GM21515 (cell line): ENCODE results near the gene JSRP1.

Experiments
- ATAC-seq: cut with Tn5 transposase; IDR thresholded peaks from one replicate; pipeline ENCODE4 v1.9.1; 2021; ENCODE audit not compliant: unreplicated experiment

JSRP1 gene

DNA sequence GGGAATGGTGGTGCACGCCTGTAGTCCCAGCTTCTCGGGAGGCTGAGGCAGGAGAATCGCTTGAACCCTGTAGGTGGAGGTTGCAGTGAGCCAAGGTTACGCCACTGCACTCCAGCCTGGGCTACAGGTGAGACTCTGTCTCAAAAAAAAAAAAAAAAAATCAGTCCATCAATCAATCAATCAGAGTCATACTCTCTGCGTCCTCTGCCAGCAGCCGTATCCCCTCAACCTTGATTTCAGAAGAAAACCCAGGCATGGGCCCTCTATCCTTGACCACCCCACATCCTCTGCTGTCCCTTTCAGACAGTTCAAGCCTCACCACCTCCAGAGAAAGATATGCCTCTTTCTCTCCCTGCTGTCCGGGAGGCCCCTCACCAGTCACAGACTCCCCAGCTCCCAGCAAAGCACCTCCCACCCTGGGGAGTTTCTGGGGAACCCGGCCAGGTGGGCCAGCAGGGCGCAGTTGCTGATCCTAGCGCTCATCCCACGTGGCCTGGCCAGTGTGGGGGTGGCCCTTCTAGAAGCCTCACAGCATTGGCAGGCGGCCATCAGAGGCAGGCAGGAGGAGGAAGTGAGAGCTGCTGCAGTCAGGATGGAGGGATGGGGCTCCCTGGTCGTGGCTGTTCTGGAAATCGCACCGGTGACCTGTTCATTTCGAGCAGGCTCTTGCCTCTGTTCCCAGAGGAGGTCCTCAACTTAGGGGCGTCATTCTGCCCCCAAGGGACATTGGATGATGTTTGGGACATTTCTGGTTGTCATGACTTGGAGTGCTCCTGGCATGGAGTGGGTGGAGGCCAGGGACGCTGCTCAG, 10.2 kb upstream of the JSRP1 start:
- no peak for ATAC-seq

DNA sequence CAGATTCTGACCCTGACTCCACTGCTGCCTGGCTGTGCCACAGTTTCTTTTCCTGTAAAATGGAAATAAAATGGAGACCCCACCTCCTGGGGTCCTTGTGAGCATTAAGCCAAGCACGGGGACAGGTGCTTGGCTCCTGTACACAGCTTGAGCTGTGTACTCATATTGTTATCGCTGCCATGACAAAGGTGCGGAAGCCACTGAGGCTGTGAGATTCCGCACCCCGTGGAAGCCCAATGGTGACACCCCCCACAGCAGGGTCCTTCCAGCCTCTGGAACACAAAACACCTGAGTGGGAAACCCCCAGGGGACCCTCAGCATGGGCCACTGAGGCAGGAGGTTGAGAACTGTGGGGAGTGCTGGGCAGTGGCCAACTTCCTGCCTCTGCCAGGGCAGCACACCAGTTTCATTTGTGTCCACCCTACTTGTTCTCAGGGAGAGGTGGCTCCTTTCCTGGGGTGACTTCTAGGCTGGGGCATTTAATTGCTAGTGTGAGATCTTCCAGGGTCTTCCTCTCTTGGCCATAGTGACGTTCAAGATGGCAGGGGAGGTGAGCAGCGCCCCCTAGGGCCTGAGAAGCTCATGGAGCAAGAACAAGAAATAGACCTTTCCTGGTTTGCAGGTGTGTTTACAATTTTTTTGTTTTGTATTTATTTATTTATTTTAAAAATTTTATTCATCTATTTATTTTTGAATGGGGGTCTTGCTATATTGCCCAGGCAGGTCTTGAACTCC, 5.4 kb upstream of the JSRP1 start:
- no peak for ATAC-seq

DNA sequence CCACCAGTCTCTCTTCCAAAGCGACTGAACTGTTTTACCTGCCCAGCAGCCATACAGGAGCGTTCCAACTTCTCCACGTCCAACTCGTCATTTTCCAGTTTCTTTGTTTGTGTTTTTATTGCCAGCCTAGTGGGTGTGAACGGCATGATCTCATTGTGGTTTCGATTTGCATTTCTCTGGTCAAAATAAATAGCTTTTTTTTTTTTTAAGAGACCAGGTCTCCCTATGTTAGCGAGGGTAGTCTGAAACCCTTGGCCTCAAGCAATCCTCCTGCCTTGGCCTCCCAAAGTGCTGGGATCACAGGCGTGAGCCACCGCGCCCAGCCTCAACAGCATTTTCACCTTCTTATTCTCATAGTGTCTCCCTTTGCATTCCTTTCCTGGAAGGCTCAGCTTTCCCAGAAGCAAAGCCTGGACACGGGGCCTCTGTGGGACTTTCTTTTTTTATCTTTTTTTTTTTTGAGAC, 4.2 kb upstream of the JSRP1 start:
- ATAC-seq, result no peak

DNA sequence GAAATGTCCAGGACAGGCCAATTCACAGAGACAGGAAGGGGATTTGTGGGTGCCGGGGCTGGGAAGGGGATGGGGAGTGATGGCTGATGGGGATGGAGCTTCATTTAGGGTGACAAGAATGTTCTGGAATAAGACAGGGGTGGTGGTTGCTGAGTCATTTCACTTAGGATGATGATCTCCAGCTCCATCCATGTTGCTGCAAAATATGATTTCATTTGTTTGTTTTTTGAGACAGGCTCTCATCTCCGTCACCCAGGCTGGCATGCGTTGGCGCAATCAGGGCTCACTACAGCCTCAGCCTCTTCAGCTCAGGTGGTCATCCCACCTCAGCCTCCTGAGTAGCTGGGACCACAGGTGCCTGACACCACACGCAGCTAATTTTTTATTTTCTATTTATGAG, 3.1 kb upstream of the JSRP1 start:
- no peak for ATAC-seq

DNA sequence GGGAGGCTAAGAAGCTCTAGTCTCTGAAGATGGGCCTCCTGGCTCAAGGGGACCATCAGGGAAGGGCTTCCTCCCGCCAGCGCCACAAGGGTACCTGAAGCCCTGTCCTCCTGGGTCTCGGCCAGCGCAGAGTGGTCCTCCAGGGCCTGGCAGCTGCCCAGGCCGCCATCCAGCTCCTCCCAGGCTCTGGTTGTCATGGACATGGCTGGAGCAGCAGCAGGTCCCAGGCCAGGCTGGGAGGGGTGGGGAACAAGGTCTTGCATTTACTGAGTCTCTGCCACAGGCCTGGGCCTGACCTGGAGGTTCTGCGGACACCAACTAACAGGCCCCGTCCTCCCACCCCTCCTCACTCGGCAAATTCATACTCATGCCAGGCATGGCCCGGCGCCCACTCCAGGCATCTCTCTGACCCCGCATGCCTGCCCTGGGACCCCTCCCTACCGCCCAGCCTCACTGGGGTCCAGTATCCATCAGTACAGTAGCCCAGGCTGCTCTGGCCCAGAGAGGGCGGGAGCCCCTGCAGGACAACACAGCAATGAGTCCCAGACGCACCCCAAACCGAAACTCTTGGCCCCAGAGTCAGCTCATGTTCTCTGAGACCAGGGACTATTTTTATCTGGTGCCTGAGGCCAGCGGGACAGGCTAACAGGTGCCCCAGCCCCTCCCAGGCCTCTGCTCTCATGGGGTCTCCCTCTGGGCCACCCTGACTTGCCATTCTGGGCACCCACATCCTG, 938 bp downstream of the JSRP1 start:
- no peak for ATAC-seq

DNA sequence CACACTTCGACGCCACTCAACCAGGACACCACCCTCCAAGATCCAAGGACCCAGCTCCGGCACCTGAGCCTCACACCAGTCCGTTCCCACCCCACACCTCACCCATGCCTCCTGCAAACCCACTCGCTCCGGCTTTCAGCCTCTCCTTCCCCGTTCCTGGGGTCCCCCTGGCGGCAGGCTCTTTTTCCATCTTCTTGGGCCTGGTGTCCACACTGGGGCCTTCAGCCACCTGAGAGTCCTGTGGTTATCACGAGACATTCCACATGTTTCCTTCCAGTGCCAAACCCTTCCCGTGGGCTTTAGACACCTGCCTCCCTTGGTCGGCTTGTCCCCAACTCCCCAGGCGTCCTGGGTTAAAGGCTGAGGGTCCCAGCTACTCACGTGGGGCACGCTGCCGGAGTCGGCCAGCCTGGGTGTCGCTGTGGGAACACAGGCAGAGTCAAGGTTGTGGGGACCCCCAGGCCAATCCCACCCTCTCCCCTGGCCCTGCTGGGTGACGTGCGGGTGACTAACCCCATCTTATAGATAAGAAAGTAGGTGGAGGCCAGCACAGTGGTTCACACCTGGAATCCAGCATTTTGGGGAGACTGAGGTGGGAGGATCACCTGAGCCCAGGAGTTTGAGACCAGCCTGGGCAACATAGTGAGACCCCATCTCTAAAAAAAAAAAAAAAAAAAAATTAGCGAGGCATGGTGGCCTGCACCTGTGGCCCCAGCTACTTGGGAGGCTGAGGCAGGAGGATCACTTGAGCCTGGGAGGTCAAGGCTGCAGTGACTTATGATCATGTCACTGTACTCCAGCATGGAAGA, 1.9 kb downstream of the JSRP1 start:
- ATAC-seq, result no peak

DNA sequence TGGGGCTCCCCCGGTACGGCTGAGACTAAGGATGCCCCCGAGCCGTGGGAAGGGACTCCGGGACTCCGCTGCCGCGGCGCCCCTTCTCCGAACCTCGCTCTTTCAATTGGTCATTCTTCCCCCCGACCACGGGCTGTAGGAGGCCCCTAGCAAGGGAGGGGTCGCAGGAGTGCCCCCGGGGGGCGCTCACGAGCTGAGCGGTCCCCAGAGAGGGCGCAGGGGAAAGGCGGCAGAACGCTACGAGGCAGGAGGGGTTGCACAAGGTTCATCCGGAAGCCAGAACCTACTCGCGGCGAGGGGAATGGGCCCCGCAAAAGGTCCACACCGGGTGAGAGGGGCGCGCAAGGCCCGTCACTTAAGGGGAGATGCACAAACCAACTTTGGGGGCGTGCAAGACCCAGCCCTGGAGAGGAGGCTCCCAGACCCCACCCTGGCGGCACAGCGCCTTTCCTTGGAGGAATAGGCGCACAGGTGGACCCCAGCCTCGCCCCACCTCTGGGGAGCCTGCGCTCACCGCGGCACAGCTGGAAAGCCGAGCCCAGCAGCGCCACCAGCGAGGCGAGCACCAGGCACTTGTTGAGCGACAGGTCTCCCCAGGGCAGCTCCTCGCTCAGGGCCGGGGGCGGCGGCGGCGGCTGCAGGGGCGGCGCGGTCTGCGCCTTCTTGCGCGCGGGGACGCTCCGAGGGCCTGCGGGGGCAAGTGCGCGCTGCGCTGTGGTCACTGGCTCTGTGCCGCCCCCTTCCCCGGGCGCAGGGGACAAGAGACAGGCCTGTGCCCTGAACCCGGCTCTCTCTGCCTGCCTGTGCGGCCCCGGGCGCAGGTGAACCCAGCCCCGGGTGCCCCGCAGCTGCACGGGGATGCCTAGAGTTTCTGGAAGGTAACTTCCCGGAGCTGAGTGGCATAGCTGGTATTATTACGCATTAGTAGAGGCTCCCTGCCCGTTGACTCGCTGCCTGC, 2.8 kb downstream of the JSRP1 start:
- no peak for ATAC-seq

DNA sequence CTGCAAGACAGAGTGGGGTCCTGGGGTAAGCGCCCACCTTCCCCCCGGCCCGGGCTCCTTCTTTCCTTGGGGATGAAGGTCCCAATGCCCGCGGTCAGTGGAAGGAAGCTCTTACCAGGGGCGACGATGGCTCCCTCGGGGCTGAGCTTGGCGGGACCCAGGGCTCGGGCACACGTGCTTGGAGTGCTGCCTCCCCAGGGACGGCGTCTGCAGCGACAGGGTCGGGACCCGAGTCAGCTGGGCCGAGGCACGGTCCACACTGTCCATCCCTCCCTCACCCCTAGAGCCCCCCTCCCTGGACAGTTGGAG, 3.5 kb downstream of the JSRP1 start:
- ATAC-seq, result no peak

DNA sequence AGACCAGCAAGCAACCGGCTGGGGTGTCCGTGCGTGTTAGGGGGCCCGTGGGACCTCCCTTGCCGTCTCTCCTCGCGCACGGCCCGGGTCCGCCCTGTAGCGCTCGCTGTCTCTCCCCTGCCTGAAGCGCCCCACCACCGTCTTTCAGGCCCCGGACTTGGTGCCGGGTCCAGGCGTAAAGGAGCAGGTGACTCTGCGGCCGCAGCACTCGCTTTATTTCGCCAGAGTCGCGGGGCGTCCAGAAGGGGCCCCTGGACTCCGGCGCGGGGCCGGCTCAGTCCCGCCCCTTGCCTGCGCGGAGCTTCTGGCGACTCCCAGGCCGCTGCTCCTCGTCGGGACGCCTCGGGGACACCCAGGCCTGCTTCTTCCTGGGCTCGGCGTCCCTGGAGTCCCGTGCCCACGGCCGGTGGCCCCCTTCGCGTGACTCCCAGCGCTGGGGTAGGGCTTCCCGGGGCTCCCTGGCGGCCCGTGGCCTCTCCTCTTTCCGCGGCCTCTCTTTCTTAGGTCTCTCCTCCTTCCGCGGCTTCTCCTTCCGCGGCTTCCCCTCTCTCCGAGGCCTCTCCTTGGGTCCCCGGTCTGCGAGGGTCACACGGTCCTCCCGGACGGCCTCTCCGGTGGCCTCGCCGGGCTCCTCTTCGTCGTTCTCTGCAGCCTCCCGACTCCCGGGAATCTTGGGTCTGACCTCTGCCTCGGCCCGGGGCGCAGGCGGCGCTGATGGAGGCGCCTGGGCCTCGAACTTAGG, 4.0 kb downstream of the JSRP1 start:
- ATAC-seq, result no peak

DNA sequence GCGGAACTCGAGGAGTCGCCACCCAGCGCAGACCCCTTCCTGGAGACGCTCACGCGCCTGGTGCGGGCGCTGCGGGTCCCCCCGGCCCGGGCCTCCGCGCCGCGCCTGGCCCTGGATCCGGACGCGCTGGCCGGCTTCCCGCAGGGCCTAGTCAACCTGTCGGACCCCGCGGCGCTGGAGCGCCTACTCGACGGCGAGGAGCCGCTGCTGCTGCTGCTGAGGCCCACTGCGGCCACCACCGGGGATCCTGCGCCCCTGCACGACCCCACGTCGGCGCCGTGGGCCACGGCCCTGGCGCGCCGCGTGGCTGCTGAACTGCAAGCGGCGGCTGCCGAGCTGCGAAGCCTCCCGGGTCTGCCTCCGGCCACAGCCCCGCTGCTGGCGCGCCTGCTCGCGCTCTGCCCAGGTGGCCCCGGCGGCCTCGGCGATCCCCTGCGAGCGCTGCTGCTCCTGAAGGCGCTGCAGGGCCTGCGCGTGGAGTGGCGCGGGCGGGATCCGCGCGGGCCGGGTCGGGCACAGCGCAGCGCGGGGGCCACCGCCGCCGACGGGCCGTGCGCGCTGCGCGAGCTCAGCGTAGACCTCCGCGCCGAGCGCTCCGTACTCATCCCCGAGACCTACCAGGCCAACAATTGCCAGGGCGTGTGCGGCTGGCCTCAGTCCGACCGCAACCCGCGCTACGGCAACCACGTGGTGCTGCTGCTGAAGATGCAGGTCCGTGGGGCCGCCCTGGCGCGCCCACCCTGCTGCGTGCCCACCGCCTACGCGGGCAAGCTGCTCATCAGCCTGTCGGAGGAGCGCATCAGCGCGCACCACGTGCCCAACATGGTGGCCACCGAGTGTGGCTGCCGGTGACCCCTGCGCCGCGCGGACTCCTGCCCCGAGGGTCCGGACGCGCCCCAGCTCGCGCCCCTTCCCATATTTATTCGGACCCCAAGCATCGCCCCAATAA, 4.8 kb downstream of the JSRP1 start:
- ATAC-seq, result no peak

DNA sequence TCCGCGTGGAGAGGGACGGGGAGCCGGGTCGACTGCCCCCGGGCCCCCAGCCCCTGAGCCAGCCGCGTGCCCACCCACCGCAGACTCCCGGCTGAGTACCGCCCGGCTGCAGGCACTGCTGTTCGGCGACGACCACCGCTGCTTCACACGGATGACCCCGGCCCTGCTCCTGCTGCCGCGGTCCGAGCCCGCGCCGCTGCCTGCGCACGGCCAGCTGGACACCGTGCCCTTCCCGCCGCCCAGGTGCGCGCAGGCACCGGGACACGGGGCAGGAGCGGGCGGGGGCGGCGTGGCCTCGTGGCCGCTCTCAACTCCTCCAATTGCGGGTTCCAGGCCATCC, 5.5 kb downstream of the JSRP1 start:
- ATAC-seq, result no peak

DNA sequence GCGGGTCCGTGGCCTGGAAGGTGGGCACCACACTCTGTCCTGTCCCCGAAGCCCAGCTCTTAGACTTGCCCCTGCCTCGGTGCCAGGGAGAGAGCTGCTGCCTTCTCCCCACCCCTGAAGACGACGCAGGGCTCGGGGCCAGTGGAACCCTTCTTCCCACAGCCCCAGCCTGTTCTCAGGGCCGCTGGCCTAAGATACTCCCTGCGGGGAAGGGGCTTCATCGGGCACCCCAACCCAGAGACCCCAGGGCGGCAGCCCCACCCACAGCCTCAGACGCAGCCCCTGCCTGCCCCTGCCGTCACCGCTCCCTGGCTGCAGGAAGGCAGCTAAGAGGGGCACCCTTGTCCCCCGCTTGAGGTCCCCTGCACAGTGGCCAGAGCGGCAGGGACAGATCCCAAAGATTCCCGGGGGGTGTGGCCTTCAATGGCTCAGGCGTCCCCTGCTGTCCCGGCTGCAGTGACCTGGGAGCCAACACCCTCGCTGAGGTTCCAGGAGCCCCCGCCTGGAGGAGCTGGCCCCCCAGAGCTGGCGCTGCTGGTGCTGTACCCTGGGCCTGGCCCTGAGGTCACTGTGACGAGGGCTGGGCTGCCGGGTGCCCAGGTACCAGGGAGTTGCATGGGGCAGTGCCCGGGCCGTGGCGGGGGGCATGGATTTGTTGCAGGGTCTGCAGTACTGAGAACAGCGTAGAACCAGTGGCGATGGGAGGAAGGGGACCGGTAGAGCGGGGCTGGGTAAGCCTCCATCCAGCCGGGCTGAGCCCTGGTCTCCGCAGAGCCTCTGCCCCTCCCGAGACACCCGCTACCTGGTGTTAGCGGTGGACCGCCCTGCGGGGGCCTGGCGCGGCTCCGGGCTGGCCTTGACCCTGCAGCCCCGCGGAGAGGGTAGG, 6.1 kb downstream of the JSRP1 start:
- no peak for ATAC-seq

DNA sequence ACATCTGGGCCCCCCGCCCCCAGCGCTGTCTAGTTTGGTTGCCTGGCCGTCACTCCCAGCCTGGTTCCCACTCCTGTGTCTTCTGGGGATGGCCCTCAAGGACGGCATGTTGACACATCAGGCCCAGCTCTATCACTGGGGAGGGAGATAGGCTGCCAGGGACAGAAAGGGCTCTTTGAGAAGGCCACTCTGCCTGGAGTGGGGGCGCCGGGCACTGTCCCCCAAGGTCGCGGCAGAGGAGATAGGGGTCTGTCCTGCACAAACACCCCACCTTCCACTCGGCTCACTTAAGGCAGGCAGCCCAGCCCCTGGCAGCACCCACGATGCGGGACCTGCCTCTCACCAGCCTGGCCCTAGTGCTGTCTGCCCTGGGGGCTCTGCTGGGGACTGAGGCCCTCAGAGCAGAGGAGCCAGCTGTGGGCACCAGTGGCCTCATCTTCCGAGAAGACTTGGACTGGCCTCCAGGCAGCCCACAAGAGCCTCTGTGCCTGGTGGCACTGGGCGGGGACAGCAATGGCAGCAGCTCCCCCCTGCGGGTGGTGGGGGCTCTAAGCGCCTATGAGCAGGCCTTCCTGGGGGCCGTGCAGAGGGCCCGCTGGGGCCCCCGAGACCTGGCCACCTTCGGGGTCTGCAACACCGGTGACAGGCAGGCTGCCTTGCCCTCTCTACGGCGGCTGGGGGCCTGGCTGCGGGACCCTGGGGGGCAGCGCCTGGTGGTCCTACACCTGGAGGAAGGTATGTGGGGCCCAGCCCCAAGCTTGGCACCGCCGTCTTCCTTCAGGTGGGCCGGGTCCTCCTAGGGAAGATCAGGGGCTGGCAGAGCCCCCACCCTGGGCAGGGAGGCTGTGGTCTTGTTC, 7.0 kb downstream of the JSRP1 start, which contains the start of gene AMH:
AMH (plus strand) TSS at position 314 of the 857 bp plus-strand sequence; CDS start at position 324, 10 bp downstream.
- no peak for ATAC-seq

DNA sequence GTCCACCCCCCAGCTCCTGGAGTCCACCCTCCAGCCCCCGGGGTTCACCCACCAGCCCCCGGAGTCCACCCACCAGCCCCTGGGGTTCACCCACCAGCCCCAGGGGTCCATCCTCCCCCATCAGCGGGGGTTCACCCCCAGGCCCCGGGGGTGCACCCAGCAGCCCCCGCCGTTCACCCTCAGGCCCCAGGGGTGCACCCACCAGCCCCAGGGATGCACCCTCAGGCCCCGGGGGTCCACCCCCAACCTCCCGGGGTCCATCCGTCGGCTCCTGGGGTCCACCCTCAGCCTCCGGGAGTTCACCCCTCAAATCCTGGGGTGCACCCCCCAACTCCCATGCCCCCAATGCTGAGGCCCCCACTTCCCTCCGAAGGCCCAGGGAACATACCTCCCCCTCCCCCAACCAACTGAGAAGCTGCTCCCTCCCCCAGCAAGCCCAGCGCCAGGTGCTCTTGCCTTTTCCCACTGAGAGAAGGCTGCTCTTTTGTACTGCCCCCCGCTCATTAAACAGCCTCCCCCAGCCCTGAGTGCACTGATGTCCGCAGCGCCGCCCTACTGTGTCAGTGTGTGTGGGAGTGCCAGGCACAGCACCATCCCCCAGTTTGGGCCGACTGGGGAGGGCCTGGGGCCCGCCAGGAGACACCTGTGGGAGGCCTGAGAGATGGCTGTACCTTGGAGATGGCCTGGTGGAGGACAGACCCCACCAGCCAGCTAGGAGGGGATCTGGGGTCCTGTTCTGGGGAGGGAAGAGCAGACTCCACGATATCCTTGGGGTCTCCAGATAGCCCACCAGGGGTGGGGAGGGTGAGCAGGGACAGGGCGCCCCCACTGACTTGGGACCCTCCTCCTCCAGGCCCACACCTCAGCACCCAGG, 7.8 kb downstream of the JSRP1 start:
- ATAC-seq, result no peak

DNA sequence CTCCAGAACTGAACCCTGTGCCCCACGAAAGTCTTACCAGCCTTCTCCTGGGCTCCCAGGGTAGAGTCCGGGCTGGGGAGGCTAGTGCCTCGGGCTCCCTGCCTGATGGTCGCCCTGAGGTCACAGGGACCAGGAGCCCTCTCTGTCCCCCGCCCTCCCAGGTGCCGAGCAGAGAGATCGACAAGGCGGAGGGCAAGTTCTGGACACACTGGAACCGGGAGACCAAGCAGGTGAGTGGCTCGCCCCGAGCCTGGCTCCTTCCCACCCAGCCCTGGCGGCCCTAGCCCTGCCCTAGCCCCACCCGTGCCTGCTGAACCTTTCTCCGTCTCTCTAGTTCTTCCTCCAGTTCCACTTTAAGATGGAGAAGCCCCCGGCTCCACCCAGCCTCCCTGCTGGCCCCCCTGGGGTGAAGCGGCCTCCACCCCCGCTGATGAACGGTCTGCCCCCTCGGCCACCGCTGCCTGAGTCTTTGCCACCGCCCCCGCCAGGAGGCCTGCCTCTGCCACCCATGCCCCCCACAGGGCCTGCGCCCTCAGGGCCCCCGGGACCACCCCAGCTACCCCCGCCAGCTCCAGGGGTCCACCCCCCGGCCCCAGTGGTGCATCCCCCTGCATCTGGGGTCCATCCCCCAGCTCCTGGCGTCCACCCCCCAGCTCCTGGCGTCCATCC, 8.7 kb downstream of the JSRP1 start:
- no peak for ATAC-seq
